Astrocyte of the cerebellum (primary cell): Measurements from ENCODE around the gene CRISPLD2.

ENCODE experiments used
- DNase-seq: peaks from one replicate; pipeline ENCODE4 v3.0.0-alpha.2; 2011; ENCODE audit warnings: low read depth
- H3K4me3 ChIP-seq: 2 replicates; pipeline ENCODE4 v1.5.1; 2011; ENCODE audit warnings: mild to moderate bottlenecking, low read depth, low read length, moderate library complexity
- CTCF ChIP-seq: IDR thresholded peaks from 2 replicates; pipeline ENCODE4 v1.5.1; 2012; ENCODE audit warnings: low read length, low read depth, moderate library complexity, mild to moderate bottlenecking; ENCODE audit errors: missing control alignments
- in situ Hi-C: cut with HindIII; loops from 2 replicates; pipeline ENCODE4 v1.10.0; 2017; ENCODE audit warnings: low sequenced_read_pairs

The CRISPLD2 gene

GRCh38 chr16:84949772-84950436 is 130.1 kb downstream of the CRISPLD2 start:
- no peak for TF ChIP-seq CTCF
- H3K4me3 ChIP-seq, result no peak overlapping the region
- DNase-seq, result no peak
- in situ Hi-C loops, result loop anchor here (10.0 kb wide), 2 partner anchors 165 to 205 kb away; no protein-coding TSS in a partner anchor

- no peak overlapping the region for H3K4me3 ChIP-seq
- no peak for DNase-seq
- in situ Hi-C loops, result no loop called here
- TF ChIP-seq CTCF, result no peak
These were observed 131.1 kb downstream of the CRISPLD2 start for GRCh38 chr16:84950906-84951305.

- in situ Hi-C loops, result no loop called here
- DNase-seq, result peak; percentile 78
- TF ChIP-seq CTCF, result peak; percentile 83
- H3K4me3 ChIP-seq, result no peak overlapping the region
These were observed 132.8 kb downstream of the CRISPLD2 start for GRCh38 chr16:84952335-84953189.

- in situ Hi-C loops, result no loop called here
- no peak overlapping the region for H3K4me3 ChIP-seq
- no peak for TF ChIP-seq CTCF
- no peak for DNase-seq
These were observed 133.5 kb downstream of the CRISPLD2 start for GRCh38 chr16:84953190-84953746.

- in situ Hi-C loops, result no loop called here
- no peak overlapping the region for H3K4me3 ChIP-seq
- no peak for DNase-seq
- TF ChIP-seq CTCF, result no peak
These were observed 135.6 kb downstream of the CRISPLD2 start for GRCh38 chr16:84955427-84955826.

- no peak for DNase-seq
- no peak for TF ChIP-seq CTCF
- no peak overlapping the region for H3K4me3 ChIP-seq
- in situ Hi-C loops, result no loop called here
These were observed 137.4 kb downstream of the CRISPLD2 start for GRCh38 chr16:84957192-84957591.
